ENCODE measurements around the gene VWF. TPM values are rescaled to one million over a fixed set of nuclear protein-coding genes. Genes with fewer than 3 reads are reported as not detected.

Gene VWF
- polyA plus RNA-seq, 1 donor (not counting 4 experiments of a cell fraction or from before 2014, with no cell fraction given), result 0.01 TPM

DNA sequence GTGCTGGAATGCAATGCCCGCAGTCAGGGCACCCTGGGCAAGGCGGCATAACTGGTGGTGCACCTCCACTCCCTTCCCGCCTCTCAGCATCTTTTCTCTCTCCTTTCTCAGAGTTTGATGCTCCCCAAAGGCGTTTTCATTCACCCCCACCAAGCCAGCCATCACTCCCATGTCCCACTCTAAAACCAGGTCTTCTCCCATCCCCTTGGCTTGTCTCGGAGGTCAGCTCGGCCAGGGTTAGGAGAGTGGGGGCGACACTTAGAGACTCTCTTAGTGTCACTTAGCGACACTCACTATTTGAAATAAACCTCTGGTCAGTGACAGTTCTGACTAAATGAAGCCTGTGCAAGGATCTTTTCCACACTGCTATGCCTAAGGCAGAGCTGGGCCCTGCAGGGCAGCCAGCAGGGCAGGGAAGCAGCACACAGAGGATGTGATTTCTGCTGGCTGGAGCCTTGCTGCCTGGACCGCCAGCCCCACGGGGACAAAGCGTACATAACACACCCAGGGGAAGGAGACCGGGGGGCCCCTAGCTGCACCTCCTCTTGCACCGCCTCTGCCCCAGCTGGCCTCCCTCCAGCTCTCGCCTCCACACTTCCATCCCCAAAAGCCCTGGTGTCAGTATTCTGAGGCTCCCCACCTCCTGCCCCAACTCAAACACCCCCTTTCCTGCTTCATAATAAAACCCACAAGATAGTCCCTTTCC is 64.5 kb downstream of the VWF start:
- no peaks in the 10 kb centered on the region for H3K36me3 ChIP-seq (ENCODE audit: control insufficient read depth in 2 of 2, extremely low read depth in 1 of 2, insufficient read depth in 2 of 2, low read length in 2 of 2)
- TF ChIP-seq CTCF (optimal IDR thresholded peaks at IDR 0.05 in 1 of 3, IDR thresholded peaks at IDR 0.05 in 1 of 3, conservative IDR thresholded peaks at IDR 0.05 in 1 of 3; ENCODE audit: extremely low read depth in 1 of 3, insufficient read depth in 2 of 3, low read length in 3 of 3) (no peak), EZH2 (IDR thresholded peaks at IDR 0.05; ENCODE audit: low read length) (no peak)
- H3K27ac ChIP-seq (ENCODE audit: control insufficient read depth, insufficient read depth, low read length), result no peak overlapping the region
- dilution Hi-C loops (cut with MboI; ENCODE audit: extremely low pct_ligation_motif_present, low sequenced_read_pairs), result no loop called here
- H3K4me3 ChIP-seq (ENCODE audit: control insufficient read depth in 2 of 3, extremely low read depth in 1 of 3, insufficient read depth in 2 of 3, low read depth in 1 of 3, low read length in 3 of 3), result no peak overlapping the region
- H3K27me3 ChIP-seq (ENCODE audit: control insufficient read depth, extremely low read depth, insufficient read depth, low read length), result peaks cover 17% of the 10 kb centered on the region
- no peak overlapping the region for H3K4me2 ChIP-seq (ENCODE audit: control insufficient read depth, extremely low read depth, insufficient read depth, low read depth, low read length)
- no peaks in the 10 kb centered on the region for H3K9me3 ChIP-seq (ENCODE audit: control insufficient read depth, low read depth, low read length)
- H3K4me1 ChIP-seq (ENCODE audit: control insufficient read depth, extremely low read depth, insufficient read depth, low read length), result peaks cover 6% of the 10 kb centered on the region
- no peak overlapping the region for H3K9ac ChIP-seq (ENCODE audit: control insufficient read depth, extremely low read depth, insufficient read depth, low read length)
- H4K20me1 ChIP-seq (ENCODE audit: control insufficient read depth, extremely low read depth, insufficient read depth, low read length), result no peaks in the 10 kb centered on the region
- H2AFZ ChIP-seq (ENCODE audit: control insufficient read depth, low read length), result no peak overlapping the region
- FAIRE-seq, result no peak
- no peak for DNase-seq (ENCODE audit: low read depth, low spot score)
- H3K9me1 ChIP-seq (ENCODE audit: control insufficient read depth, extremely low read depth, insufficient read depth, low read length), result no peaks in the 10 kb centered on the region
- no peaks in the 10 kb centered on the region for H3K79me2 ChIP-seq (ENCODE audit: control insufficient read depth, insufficient read depth, low read length)

- H3K79me2 ChIP-seq (ENCODE audit: control insufficient read depth, insufficient read depth, low read length), result no peaks in the 10 kb centered on the region
- dilution Hi-C loops (cut with MboI; ENCODE audit: extremely low pct_ligation_motif_present, low sequenced_read_pairs), result no loop called here
- no peak overlapping the region for H3K4me3 ChIP-seq (ENCODE audit: control insufficient read depth in 2 of 3, extremely low read depth in 1 of 3, insufficient read depth in 2 of 3, low read depth in 1 of 3, low read length in 3 of 3)
- H3K9ac ChIP-seq (ENCODE audit: control insufficient read depth, extremely low read depth, insufficient read depth, low read length), result no peak overlapping the region
- no peak overlapping the region for H3K4me2 ChIP-seq (ENCODE audit: control insufficient read depth, extremely low read depth, insufficient read depth, low read depth, low read length)
- H2AFZ ChIP-seq (ENCODE audit: control insufficient read depth, low read length), result no peak overlapping the region
- no peaks in the 10 kb centered on the region for H3K9me3 ChIP-seq (ENCODE audit: control insufficient read depth, low read depth, low read length)
- H3K9me1 ChIP-seq (ENCODE audit: control insufficient read depth, extremely low read depth, insufficient read depth, low read length), result no peaks in the 10 kb centered on the region
- H3K27me3 ChIP-seq (ENCODE audit: control insufficient read depth, extremely low read depth, insufficient read depth, low read length), result peaks cover 17% of the 10 kb centered on the region
- DNase-seq (ENCODE audit: low read depth, low spot score) (no peak), FAIRE-seq (no peak)
- H3K27ac ChIP-seq (ENCODE audit: control insufficient read depth, insufficient read depth, low read length), result no peak overlapping the region
- no peaks in the 10 kb centered on the region for H4K20me1 ChIP-seq (ENCODE audit: control insufficient read depth, extremely low read depth, insufficient read depth, low read length)
- TF ChIP-seq EZH2 (IDR thresholded peaks at IDR 0.05; ENCODE audit: low read length) (no peak), CTCF (optimal IDR thresholded peaks at IDR 0.05 in 1 of 3, IDR thresholded peaks at IDR 0.05 in 1 of 3, conservative IDR thresholded peaks at IDR 0.05 in 1 of 3; ENCODE audit: extremely low read depth in 1 of 3, insufficient read depth in 2 of 3, low read length in 3 of 3) (no peak)
- H3K4me1 ChIP-seq (ENCODE audit: control insufficient read depth, extremely low read depth, insufficient read depth, low read length), result peaks cover 6% of the 10 kb centered on the region
- no peaks in the 10 kb centered on the region for H3K36me3 ChIP-seq (ENCODE audit: control insufficient read depth in 2 of 2, extremely low read depth in 1 of 2, insufficient read depth in 2 of 2, low read length in 2 of 2)
Measured at GRCh38 chr12:6059221-6059620, 65.2 kb downstream of the VWF start.
